Glomerular visceral epithelial cell (primary cell): ENCODE measurements around the gene RALGAPA2.

Experiments used
- DNase-seq: peaks from one replicate; pipeline ENCODE4 v3.0.0-alpha.2; 2016; ENCODE audit errors: extremely low spot score

Gene RALGAPA2

GRCh38 chr20:20536240-20536933 lies 176.1 kb downstream of the RALGAPA2 start:
- DNase-seq = no peak

- DNase-seq = no peak
Measured at GRCh38 chr20:20535051-20535450, 177.4 kb downstream of the RALGAPA2 start.

- no peak for DNase-seq
Measured at GRCh38 chr20:20531283-20531682, 181.2 kb downstream of the RALGAPA2 start.

- DNase-seq = no peak
Measured at GRCh38 chr20:20530428-20531151, 181.9 kb downstream of the RALGAPA2 start.

GRCh38 chr20:20529597-20529996 lies 182.8 kb downstream of the RALGAPA2 start:
- no peak for DNase-seq

- no peak for DNase-seq
Measured at GRCh38 chr20:20528861-20529260, 183.6 kb downstream of the RALGAPA2 start.

GRCh38 chr20:20527661-20528060 lies 184.8 kb downstream of the RALGAPA2 start:
- DNase-seq = no peak

- DNase-seq = no peak
Measured at GRCh38 chr20:20525756-20526155, 186.7 kb downstream of the RALGAPA2 start.

- DNase-seq = no peak
Measured at GRCh38 chr20:20525214-20525613, 187.2 kb downstream of the RALGAPA2 start.

GRCh38 chr20:20524756-20525155 lies 187.7 kb downstream of the RALGAPA2 start:
- DNase-seq = no peak

GRCh38 chr20:20521736-20522135 lies 190.7 kb downstream of the RALGAPA2 start:
- DNase-seq = no peak

GRCh38 chr20:20520776-20521175 lies 191.7 kb downstream of the RALGAPA2 start:
- DNase-seq = peak; percentile 22

- no peak for DNase-seq
Measured at GRCh38 chr20:20519269-20519668, 193.2 kb downstream of the RALGAPA2 start.

GRCh38 chr20:20518263-20518662 lies 194.2 kb downstream of the RALGAPA2 start:
- no peak for DNase-seq

- DNase-seq = no peak
Measured at GRCh38 chr20:20517296-20517695, 195.1 kb downstream of the RALGAPA2 start.

GRCh38 chr20:20513720-20514119 lies 198.7 kb downstream of the RALGAPA2 start:
- DNase-seq = no peak

GRCh38 chr20:20505554-20505953 lies 206.9 kb downstream of the RALGAPA2 start:
- no peak for DNase-seq

GRCh38 chr20:20503777-20504530 lies 208.5 kb downstream of the RALGAPA2 start:
- DNase-seq = no peak

- no peak for DNase-seq
Measured at GRCh38 chr20:20501128-20501527, 211.3 kb downstream of the RALGAPA2 start.

GRCh38 chr20:20500312-20500711 lies 212.1 kb downstream of the RALGAPA2 start:
- DNase-seq = no peak

- DNase-seq = no peak
Measured at GRCh38 chr20:20499439-20499838, 213.0 kb downstream of the RALGAPA2 start.

GRCh38 chr20:20498076-20498861 lies 214.2 kb downstream of the RALGAPA2 start:
- no peak for DNase-seq
